Measurements from ENCODE around the gene TIMM22.

Gene TIMM22

DNA sequence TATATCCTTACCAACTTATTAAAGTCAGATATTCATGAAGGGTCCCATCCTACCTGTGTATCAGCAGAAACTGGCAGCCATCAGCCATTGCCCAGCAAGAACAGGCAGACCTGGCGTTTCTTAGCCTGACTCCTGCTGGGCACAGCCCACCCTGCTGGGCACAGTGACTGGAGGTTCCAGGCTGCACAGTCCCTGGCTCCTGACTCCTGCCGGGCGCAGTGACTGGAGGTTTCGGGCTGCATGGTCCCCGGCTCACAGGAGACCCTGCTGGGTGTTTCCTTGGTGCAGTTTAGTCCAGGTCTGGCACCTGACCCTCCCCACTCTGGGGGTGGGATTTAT, 6.7 kb downstream of the TIMM22 start:
- DNase-seq = no peak

DNA sequence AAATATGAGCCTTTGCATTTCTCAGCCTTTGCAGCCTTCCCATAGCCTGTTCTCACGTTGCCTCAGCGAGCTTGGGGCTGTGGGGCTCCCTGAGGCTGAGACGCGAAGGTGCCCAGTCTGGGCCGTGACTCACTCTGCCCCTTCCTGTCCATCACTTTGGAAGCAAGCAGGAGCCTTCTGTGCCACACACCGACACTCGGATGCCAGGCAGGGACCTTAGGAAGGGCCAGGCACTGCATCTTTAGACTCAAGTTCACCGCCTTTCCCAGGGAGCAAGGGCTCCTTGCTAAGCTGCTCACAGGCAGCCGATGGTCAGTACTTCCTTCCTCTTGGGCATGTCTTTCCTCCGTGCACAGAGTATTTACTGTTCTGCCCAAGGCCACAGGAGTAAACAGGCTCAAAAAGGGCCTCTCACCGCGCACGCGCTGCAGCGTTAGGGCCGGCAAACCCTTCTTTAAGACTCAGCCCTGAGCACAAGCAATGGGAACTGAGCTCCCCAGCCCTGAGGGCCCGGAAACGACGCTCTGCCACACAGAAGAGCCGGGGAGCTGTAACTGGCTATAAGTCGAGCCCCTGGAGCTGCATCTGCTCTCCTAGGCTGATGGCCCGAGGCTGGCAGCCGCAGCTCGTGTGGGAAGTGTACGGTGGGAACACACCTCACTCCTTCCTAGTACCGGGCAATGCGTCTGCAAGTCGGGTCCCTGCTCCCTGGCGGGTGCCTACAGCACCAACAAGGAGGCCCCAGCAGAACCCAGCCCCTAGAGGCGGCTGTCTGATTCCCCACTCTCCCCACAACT, 7.2 kb downstream of the TIMM22 start:
- no peak for DNase-seq

DNA sequence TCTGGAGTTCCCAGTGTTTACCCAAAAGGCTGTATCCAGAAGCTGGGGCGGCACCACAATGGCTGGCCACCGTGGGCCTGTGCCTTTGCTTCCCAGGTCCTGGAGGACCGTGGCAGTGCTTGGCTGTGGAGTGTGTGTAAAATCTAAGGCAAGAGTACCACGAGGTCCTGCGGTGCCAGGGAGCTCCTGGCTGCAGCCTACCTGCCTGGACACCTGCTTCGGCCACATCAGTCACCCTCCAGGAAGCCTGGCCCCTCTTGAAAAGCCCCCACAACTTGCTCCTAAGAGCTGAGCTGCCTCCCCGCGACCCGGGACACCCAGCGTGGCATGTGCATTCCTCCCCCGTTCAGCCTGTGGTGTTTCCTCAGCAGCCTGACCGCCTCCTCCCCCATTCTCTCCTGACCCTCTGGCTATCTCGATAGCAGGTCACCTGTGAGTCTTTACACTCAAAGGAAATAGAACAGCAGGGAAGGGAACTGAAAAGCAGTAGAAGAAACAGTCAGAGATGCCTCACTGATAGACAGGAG, 7.9 kb downstream of the TIMM22 start:
- no peak for DNase-seq

- no peak for DNase-seq
Measured at GRCh38 chr17:1005361-1005946, 8.5 kb downstream of the TIMM22 start.

- DNase-seq = no peak
Measured at GRCh38 chr17:1006054-1006453, 9.1 kb downstream of the TIMM22 start.

DNA sequence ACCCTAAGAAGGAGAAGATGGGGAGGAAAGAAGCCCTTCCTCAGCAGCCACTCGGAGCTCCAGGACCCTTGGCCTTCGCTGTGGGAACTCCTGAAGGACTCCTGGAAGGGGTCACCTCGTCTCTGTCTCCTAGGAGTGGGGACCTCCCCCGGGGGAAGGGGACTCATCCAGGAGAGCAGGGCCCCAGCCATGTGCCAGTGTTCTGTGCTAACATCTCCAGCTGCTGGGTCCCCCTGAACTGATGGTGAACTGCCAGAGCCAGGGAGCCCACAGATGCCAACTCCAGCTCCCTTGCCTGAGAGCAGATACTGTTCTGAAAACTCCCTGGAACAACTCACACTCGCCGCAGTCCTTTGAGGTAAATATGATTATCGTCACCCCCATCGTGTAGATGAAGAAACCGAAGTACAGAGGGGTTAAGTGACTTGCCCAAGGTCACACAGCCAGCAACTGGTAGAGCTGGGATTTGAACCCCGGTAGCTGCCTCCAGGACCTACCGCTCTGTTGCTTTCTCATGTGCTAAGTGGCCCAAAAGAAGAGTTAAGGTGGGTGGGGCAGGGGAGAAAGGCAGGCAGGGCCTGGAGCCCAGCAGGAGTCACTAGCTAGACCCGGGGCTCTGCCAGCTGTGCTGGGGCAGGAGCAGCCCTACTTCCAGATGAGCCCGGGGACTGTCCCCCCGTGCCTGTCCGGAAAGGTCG, 10.5 kb downstream of the TIMM22 start:
- DNase-seq = no peak

DNA sequence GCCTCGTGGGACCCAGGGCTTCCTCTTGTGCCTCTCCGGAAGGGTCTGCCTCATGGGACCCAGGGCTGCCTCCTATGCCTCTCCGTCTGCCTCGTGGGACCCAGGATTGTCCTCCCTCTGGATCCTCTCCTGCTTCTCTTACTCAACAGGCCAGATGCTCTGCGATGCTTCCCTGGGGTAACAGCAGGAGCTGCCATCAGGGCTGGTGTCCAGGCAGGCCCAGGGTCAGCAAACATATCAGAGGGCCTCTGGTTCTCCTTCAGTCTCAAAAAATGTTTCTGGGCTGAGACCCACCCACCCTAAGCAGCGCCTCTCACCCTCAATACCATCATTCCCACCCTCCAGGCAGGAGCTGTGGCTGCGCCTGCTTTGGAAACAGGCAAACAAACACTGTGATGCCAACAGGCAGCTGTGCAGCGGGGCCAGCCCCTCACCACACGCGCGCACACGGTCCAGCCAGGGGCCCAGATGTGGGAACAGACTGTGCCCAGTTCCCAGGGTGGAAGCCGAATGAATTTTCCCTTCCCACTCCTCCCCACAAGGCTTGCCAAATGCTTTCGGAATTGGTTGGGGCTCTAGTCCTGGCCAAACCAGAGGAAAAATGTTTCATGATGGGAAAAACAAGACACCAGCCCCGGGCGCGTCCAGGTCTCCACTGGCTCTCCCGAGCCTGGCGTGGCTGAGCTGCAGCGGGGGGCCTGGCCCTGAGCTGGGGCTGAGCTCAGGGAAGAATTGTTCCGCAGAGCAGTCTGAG, 11.3 kb downstream of the TIMM22 start:
- DNase-seq = no peak

DNA sequence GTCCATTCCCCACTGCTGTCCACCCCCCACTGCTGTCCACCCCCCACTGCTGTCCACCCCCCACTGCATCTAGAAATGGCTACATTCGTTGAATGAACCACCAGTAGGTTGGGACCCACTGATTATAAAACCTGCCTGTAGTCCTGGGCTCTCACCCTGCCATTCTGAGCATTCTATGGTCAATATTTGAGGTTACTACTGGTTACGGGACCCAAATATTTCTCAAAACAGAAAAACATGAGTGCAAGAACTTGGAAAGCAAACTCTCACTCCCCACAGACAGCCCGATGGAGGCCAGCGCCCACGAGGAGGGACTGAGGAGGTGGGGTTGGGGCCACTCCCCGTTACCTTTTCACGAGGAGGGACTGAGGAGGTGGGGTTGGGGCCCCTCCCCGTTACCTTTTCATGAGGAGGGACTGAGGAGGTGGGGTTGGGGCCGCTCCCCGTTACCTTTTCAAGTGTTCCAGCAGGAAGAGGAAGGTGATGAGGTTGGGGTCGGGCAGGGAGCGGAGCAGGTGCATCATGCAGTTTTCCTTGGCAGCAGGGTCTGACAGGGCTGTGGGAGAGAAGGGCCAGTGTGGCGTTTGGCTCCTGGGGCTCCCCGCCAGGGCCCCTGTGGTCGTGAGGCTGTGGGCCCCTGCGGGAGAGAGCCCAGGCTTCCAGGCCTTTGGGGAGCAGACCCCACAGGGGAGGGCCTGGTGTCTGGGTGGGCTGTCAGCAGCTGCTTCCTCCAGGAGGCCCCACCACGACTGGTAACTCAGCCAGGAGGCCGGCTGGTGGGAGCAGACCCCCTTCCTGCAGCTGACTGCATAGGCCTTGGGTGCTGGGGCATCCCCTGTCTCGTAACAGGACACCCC, 12.5 kb downstream of the TIMM22 start:
- DNase-seq = no peak

DNA sequence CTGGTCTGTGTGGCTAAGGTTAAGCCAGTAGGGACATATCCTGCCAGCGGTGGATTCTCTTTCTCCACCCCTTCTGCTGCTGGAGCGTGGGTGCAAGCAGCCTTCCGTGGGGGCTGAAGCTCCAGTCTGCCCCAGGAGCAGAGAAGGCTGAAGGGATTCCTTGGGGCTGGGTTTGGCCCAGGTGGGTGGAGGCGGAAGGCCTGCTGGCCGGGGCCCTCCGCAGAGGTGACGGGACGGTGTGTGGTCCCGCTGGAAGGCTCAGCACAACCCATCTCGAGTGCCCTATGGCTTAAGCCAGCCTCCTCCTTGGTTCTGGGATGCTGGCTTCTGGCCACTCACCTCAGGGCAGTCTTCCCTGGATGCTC, 13.1 kb downstream of the TIMM22 start:
- no peak for DNase-seq

GRCh38 chr17:1010586-1010985, 13.7 kb downstream of the TIMM22 start:
- DNase-seq = no peak

- no peak for DNase-seq
Measured at GRCh38 chr17:1011138-1011537, 14.2 kb downstream of the TIMM22 start.

GRCh38 chr17:1011760-1012735, 15.1 kb downstream of the TIMM22 start:
- DNase-seq = no peak

DNA sequence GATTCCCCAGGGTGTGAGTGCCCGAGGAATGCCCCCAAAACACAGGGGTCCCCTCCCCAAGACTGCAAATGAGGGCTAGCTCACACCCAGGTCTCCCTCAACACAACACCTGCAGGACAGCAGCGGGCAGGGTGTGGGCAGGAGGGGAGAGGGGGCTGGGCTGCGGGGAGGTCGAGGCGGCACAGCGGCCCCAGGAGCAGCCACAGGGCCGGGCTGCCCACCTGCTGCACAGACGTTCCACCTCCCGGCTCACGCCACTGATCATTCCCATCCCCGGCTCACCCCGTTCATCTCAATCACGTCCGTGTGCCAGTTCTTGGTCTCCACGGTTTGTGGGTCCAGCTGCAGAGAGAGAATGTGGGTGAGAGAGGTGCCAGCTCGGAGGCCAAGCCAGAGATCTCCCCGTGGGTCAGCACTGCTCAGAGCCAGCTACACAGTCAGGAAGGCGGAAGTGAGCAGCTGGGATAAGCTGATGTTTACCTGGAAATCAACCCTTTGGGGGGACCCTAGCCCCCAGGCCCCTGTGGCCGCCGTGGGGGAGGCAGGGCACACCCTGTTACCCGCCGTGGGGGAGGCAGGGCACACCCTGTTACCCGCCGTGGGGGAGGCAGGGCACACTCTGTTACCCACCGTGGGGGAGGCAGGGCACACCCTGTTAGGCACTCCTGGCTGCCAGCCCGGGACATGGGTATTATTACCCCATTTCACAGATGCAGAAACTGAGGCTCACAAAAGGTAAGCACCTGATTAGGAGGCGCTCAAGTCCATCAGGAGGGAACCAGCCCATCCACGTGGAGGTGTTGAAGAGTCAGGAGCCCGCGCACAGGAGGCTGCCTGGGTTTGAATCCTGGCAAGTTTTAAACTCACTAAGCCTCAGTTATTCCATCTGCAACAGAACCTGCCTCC, 16.1 kb downstream of the TIMM22 start:
- DNase-seq = no peak

- no peak for DNase-seq
Measured at GRCh38 chr17:1013729-1014090, 16.8 kb downstream of the TIMM22 start.

GRCh38 chr17:1018547-1018946, 21.6 kb downstream of the TIMM22 start:
- no peak for DNase-seq

DNA sequence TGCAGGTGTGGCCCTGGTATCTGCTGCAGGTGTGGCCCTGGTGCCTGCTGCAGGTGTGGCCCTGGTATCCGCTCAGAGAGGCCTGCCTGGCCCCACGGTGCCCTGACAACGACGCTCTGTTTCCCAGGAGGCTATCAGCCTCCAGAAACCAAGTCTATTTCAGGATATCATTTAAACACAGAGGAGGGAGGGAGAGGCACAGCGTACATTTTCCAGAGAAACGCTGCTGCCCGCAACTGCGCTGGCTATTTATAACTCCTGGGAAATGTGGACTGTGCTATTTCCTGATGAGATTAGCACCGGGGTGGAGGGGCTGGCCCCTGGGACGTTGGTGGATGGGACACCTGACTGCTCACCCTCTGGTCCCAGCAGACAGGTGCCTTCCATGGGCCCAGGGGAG, 22.5 kb downstream of the TIMM22 start:
- no peak for DNase-seq

- no peak for DNase-seq
Measured at GRCh38 chr17:1021147-1021546, 24.2 kb downstream of the TIMM22 start.

GRCh38 chr17:1022278-1023024, 25.5 kb downstream of the TIMM22 start:
- no peak for DNase-seq

GRCh38 chr17:1024076-1024475, 27.1 kb downstream of the TIMM22 start:
- DNase-seq = no peak
